Astrocyte (in vitro differentiated cells and primary cell): ENCODE results near the gene SOX9. TPM values are rescaled to one million over a fixed set of nuclear protein-coding genes. Genes with fewer than 3 reads are reported as not detected.

ENCODE experiments used
- DNase-seq: peaks from one replicate; pipeline ENCODE4 v3.0.0-alpha.2; 2010; ENCODE audit warnings: low read depth
- FAIRE-seq: peaks from 2 replicates; lab custom pipeline; 2011; peaks lifted over from hg19 to GRCh38; lab: Jason Lieb, UNC
- H2AFZ ChIP-seq: 2 replicates; pipeline ENCODE4 v1.6.0; 2012; ENCODE audit warnings: low read depth, low read length, inconsistent platforms
- H3K27ac ChIP-seq: 2 replicates; pipeline ENCODE4 v1.5.1; 2011; ENCODE audit warnings: low read depth, low read length, inconsistent platforms
- H3K27me3 ChIP-seq: 2 replicates; pipeline ENCODE4 v1.6.0; 2011; ENCODE audit warnings: low read length, inconsistent platforms; ENCODE audit not compliant: insufficient read depth
- H3K36me3 ChIP-seq: 2 replicates; pipeline ENCODE4 v1.5.1; 2011; ENCODE audit warnings: low read length, inconsistent platforms; ENCODE audit not compliant: insufficient read depth
- H3K4me1 ChIP-seq: 2 replicates; pipeline ENCODE4 v1.5.1; 2011; ENCODE audit warnings: low read length, inconsistent platforms; ENCODE audit not compliant: insufficient read depth
- H3K4me2 ChIP-seq: 2 replicates; pipeline ENCODE4 v1.6.0; 2012; ENCODE audit warnings: low read length, inconsistent platforms
- H3K4me3 ChIP-seq: 2 replicates; pipeline ENCODE4 v1.5.1; 2011; ENCODE audit warnings: low read depth, mild to moderate bottlenecking, low read length, inconsistent platforms; ENCODE audit not compliant: insufficient read depth
- H3K79me2 ChIP-seq: 2 replicates; pipeline ENCODE4 v1.6.0; 2012; ENCODE audit warnings: mild to moderate bottlenecking, low read length, inconsistent platforms; ENCODE audit not compliant: insufficient read depth
- H3K9ac ChIP-seq: 2 replicates; pipeline ENCODE4 v1.6.0; 2012; ENCODE audit warnings: mild to moderate bottlenecking, low read length, inconsistent platforms
- H3K9me3 ChIP-seq: 2 replicates; pipeline ENCODE4 v1.5.1; 2012; ENCODE audit warnings: low read depth, mild to moderate bottlenecking, low read length, inconsistent platforms; ENCODE audit not compliant: insufficient read depth
- H4K20me1 ChIP-seq: 2 replicates; pipeline ENCODE4 v1.6.0; 2012; ENCODE audit warnings: low read length, inconsistent platforms; ENCODE audit not compliant: insufficient read depth
- H3K27ac Mint-ChIP-seq: one replicate; pipeline ENCODE4 v1.8.0; 2021; ENCODE audit warnings: mild to moderate bottlenecking, mixed read lengths; ENCODE audit not compliant: unreplicated experiment
- H3K27me3 Mint-ChIP-seq: one replicate; pipeline ENCODE4 v1.8.0; 2021; ENCODE audit warnings: low read depth, mixed read lengths; ENCODE audit not compliant: unreplicated experiment
- H3K36me3 Mint-ChIP-seq: one replicate; pipeline ENCODE4 v1.8.0; 2021; ENCODE audit warnings: low read depth, mixed read lengths; ENCODE audit not compliant: unreplicated experiment
- H3K4me1 Mint-ChIP-seq: one replicate; pipeline ENCODE4 v1.8.0; 2021; ENCODE audit warnings: low read depth, mixed read lengths; ENCODE audit not compliant: unreplicated experiment
- H3K4me3 Mint-ChIP-seq: one replicate; pipeline ENCODE4 v1.8.0; 2021; ENCODE audit warnings: mild to moderate bottlenecking, moderate library complexity, mixed read lengths; ENCODE audit not compliant: unreplicated experiment
- H3K9me3 Mint-ChIP-seq: one replicate; pipeline ENCODE4 v1.8.0; 2021; ENCODE audit warnings: mild to moderate bottlenecking, mixed read lengths; ENCODE audit not compliant: unreplicated experiment
- CTCF ChIP-seq: IDR thresholded peaks from 2 replicates; pipeline ENCODE4 v1.5.1; 2011; ENCODE audit warnings: low read depth, mild to moderate bottlenecking, inconsistent platforms, low read length, moderate library complexity; ENCODE audit not compliant: insufficient read depth
- EZH2 ChIP-seq: IDR thresholded peaks from 2 replicates; pipeline ENCODE4 v1.6.1; 2012; ENCODE audit warnings: mild to moderate bottlenecking, low read length, inconsistent platforms; ENCODE audit not compliant: insufficient read depth
- total RNA-seq: library from RNA; stranded (reverse); gene quantifications from 2 replicates; pipeline ENCODE4 v1.2.1, GENCODE V29; 2021

The SOX9 gene
- total RNA-seq, 1 donor from 2014 or later: 37.7 TPM

DNA sequence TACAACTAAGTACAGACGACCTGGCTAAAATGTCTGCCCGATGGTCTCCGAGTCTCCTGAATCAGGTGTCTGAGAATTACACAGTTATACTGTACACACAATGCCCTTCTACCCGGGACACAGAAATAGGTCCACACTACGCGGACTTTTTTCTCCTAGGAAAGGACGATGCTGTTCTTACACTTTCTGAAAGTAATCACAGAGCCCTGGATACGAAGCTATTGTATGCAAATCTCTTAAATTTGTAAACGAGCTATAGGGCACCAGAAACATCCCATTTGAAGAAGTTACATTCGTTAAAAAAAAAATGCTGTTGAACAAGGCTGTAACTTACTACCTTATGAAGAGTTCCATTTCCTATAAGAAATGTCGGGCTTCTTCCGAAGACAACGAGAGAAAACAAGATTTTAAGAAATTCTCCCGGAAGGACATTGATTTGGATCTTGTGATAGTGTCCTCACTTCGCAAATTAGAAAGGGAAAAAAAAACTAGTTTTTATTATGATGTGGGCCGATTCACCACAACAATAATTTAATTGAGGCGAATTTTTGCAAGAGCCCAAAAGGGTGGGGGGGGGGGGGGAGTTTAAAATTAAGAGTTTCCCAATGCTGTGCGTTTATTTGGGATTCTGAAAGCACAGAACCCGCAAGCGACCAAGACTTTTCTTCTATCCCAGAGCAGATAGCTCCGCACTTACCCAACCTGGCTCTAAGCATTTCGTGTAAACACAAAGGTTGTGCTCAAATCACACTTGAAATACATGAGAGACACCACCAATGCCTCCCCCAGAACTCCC is 1.5 kb upstream of the SOX9 start:
- peak overlapping the region; percentile 100 for H3K4me3 Mint-ChIP-seq
- H3K9me3 ChIP-seq: no peaks in the 10 kb centered on the region
- H3K4me2 ChIP-seq: peak overlapping the region; percentile 99
- peak overlapping the region; percentile 81 for H3K9ac ChIP-seq
- H4K20me1 ChIP-seq: peaks cover 27% of the 10 kb centered on the region
- peaks cover 10% of the 10 kb centered on the region for H3K36me3 Mint-ChIP-seq
- peak overlapping the region; percentile 73 for H3K4me3 ChIP-seq
- no peak for FAIRE-seq
- H3K36me3 ChIP-seq: no peaks in the 10 kb centered on the region
- peak overlapping the region; percentile 75 for H2AFZ ChIP-seq
- no peak overlapping the region for H3K27ac Mint-ChIP-seq
- H3K27me3 Mint-ChIP-seq: peaks cover 31% of the 10 kb centered on the region
- no peak for DNase-seq
- TF ChIP-seq CTCF (no peak), EZH2 (no peak)
- H3K27me3 ChIP-seq: peaks cover 27% of the 10 kb centered on the region
- peaks cover 3% of the 10 kb centered on the region for H3K9me3 Mint-ChIP-seq
- peaks cover 49% of the 10 kb centered on the region for H3K4me1 ChIP-seq
- H3K4me1 Mint-ChIP-seq: peaks cover 14% of the 10 kb centered on the region
- peaks cover 33% of the 10 kb centered on the region for H3K79me2 ChIP-seq
- H3K27ac ChIP-seq: peak overlapping the region; percentile 80

- H3K27ac Mint-ChIP-seq: peak overlapping the region; percentile 58
- peaks cover 18% of the 10 kb centered on the region for H3K4me1 Mint-ChIP-seq
Measured at GRCh38 chr17:72119873-72120641, 763 bp upstream of the SOX9 start.

More at GRCh38 chr17:72119873-72120641, 763 bp upstream of the SOX9 start:
- Histone ChIP-seq H2AFZ (peak overlapping the region; percentile 75), H3K9me3 (no peaks in the 10 kb centered on the region), H3K4me2 (peak overlapping the region; percentile 99), H3K4me3 (peak overlapping the region; percentile 73), H3K9ac (peak overlapping the region; percentile 81), H4K20me1 (peaks cover 30% of the 10 kb centered on the region), H3K79me2 (peaks cover 41% of the 10 kb centered on the region), H3K27ac (peak overlapping the region; percentile 80), H3K4me1 (peaks cover 57% of the 10 kb centered on the region), H3K36me3 (peaks cover 4% of the 10 kb centered on the region), H3K27me3 (peaks cover 27% of the 10 kb centered on the region)
- FAIRE-seq: no peak
- Mint-ChIP-seq H3K36me3 (peaks cover 11% of the 10 kb centered on the region), H3K9me3 (peaks cover 3% of the 10 kb centered on the region), H3K27me3 (peaks cover 28% of the 10 kb centered on the region), H3K4me3 (peak overlapping the region; percentile 100)
- DNase-seq: peak; percentile 84
- TF ChIP-seq EZH2: no peak
- TF ChIP-seq CTCF: no peak
